MM.1S (cell line): ENCODE measurements around the gene ALDH18A1.

Experiments used
- DNase-seq: peaks from one replicate; pipeline ENCODE4 v3.0.0-alpha.2; 2015
- H2AFZ ChIP-seq: fragments of 300-600 bp; sonication (generic); 2 replicates; pipeline ENCODE4 v1.6.0; 2016; ENCODE audit warnings: antibody characterized with exemption, low read length
- H3F3A ChIP-seq: fragments of 300-600 bp; sonication (generic); 2 replicates; pipeline ENCODE4 v1.6.1; 2016; ENCODE audit warnings: mild to moderate bottlenecking, antibody characterized with exemption, low read length, moderate library complexity, mixed read lengths; ENCODE audit not compliant: insufficient read depth
- H3K27ac ChIP-seq: fragments of 300-600 bp; sonication (generic); 2 replicates; pipeline ENCODE4 v1.5.1; 2016; ENCODE audit warnings: mild to moderate bottlenecking, low read length
- H3K27me3 ChIP-seq: fragments of 300-600 bp; sonication (generic); replicated peaks from 2 replicates; pipeline ENCODE4 v1.6.0; 2016; ENCODE audit warnings: low read length; ENCODE audit not compliant: insufficient read depth
- H3K36me3 ChIP-seq: fragments of 300-600 bp; sonication (generic); replicated peaks from 2 replicates; pipeline ENCODE4 v1.6.1; 2016; ENCODE audit warnings: mild to moderate bottlenecking, low read length, mixed read lengths; ENCODE audit not compliant: insufficient read depth
- H3K4me1 ChIP-seq: fragments of 300-600 bp; sonication (generic); 2 replicates; pipeline ENCODE4 v1.6.1; 2016; ENCODE audit warnings: low read length, mixed read lengths
- H3K4me2 ChIP-seq: fragments of 300-600 bp; sonication (generic); 2 replicates; pipeline ENCODE4 v1.6.0; 2016; ENCODE audit warnings: low read depth, low read length
- H3K4me3 ChIP-seq: fragments of 300-600 bp; sonication (generic); 2 replicates; pipeline ENCODE4 v1.5.1; 2016; ENCODE audit warnings: low read length, mixed read lengths
- H3K79me2 ChIP-seq: fragments of 300-600 bp; sonication (generic); 2 replicates; pipeline ENCODE4 v1.6.1; 2016; ENCODE audit warnings: mixed run types, low read length, mixed read lengths
- H3K9ac ChIP-seq: fragments of 300-600 bp; sonication (generic); 2 replicates; pipeline ENCODE4 v1.6.1; 2016; ENCODE audit warnings: low read length, mixed read lengths
- H3K9me2 ChIP-seq: fragments of 300-600 bp; sonication (generic); replicated peaks from 2 replicates; pipeline ENCODE4 v1.6.1; 2016; ENCODE audit warnings: mild to moderate bottlenecking, low read length, mixed read lengths; ENCODE audit not compliant: insufficient read depth
- H3K9me3 ChIP-seq: fragments of 300-600 bp; sonication (generic); replicated peaks from 2 replicates; pipeline ENCODE4 v1.6.1; 2016; ENCODE audit warnings: mild to moderate bottlenecking, low read length, mixed read lengths; ENCODE audit not compliant: insufficient read depth
- H4K20me1 ChIP-seq: fragments of 300-600 bp; sonication (generic); 2 replicates; pipeline ENCODE4 v1.6.1; 2016; ENCODE audit warnings: mild to moderate bottlenecking, low read length, moderate library complexity, mixed read lengths; ENCODE audit not compliant: insufficient read depth
- CTCF ChIP-seq: fragments of 300-600 bp; sonication (generic); IDR thresholded peaks from 2 replicates; pipeline ENCODE4 v1.5.1; 2016; ENCODE audit warnings: antibody characterized with exemption, low read length, mixed read lengths
- EZH2 ChIP-seq: fragments of 300-600 bp; sonication (generic); optimal IDR thresholded peaks from 2 replicates; pipeline ENCODE3; 2017; ENCODE audit warnings: low read depth, mild to moderate bottlenecking, antibody characterized with exemption, low read length, mixed read lengths
- EZH2phosphoT487 ChIP-seq: fragments of 300-600 bp; sonication (generic); IDR thresholded peaks from 2 replicates; pipeline ENCODE4 v1.6.1; 2018; ENCODE audit warnings: antibody characterized with exemption, low read length

Gene ALDH18A1

GRCh38 chr10:95571390-95571789 is 85.1 kb downstream of the ALDH18A1 start:
- no peaks in the 10 kb centered on the region for H3K36me3 ChIP-seq
- H3K27ac ChIP-seq = no peak overlapping the region
- no peaks in the 10 kb centered on the region for H3K9me3 ChIP-seq
- H3K9ac ChIP-seq = no peak overlapping the region
- H3F3A ChIP-seq = no peaks in the 10 kb centered on the region
- no peak overlapping the region for H3K4me2 ChIP-seq
- TF ChIP-seq EZH2 (no peak), CTCF (no peak), EZH2phosphoT487 (no peak)
- no peak overlapping the region for H2AFZ ChIP-seq
- DNase-seq = no peak
- no peaks in the 10 kb centered on the region for H3K27me3 ChIP-seq
- no peaks in the 10 kb centered on the region for H4K20me1 ChIP-seq
- no peak overlapping the region for H3K4me3 ChIP-seq
- H3K79me2 ChIP-seq = no peaks in the 10 kb centered on the region
- no peaks in the 10 kb centered on the region for H3K4me1 ChIP-seq
- H3K9me2 ChIP-seq = no peaks in the 10 kb centered on the region

DNA sequence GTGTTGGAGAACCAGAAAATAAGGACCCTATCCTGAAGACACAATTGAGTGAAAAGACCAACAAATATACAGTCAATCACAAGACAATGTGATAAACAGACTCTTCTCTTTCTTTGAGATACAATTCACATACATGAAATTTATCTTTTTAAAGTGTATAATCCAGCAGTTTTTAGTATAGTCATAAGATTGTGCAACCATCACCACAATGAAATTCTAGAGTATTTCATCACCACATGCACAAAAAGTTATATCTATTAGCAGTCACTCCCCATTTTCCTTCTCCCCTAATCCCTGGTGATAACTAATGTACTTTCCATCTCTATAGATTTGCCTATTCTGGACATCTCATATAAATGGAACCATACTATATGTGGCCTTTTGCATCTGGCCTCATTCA is 87.1 kb downstream of the ALDH18A1 start:
- Histone ChIP-seq H3F3A (no peaks in the 10 kb centered on the region), H3K4me1 (no peaks in the 10 kb centered on the region), H3K27me3 (no peaks in the 10 kb centered on the region), H3K9me3 (no peaks in the 10 kb centered on the region), H3K27ac (no peak overlapping the region), H3K4me2 (no peak overlapping the region), H3K4me3 (no peak overlapping the region), H2AFZ (no peak overlapping the region), H3K9me2 (no peaks in the 10 kb centered on the region), H3K79me2 (no peaks in the 10 kb centered on the region), H3K36me3 (no peaks in the 10 kb centered on the region), H4K20me1 (no peaks in the 10 kb centered on the region), H3K9ac (no peak overlapping the region)
- no peak for DNase-seq
- TF ChIP-seq EZH2phosphoT487 (no peak), EZH2 (no peak), CTCF (no peak)

DNA sequence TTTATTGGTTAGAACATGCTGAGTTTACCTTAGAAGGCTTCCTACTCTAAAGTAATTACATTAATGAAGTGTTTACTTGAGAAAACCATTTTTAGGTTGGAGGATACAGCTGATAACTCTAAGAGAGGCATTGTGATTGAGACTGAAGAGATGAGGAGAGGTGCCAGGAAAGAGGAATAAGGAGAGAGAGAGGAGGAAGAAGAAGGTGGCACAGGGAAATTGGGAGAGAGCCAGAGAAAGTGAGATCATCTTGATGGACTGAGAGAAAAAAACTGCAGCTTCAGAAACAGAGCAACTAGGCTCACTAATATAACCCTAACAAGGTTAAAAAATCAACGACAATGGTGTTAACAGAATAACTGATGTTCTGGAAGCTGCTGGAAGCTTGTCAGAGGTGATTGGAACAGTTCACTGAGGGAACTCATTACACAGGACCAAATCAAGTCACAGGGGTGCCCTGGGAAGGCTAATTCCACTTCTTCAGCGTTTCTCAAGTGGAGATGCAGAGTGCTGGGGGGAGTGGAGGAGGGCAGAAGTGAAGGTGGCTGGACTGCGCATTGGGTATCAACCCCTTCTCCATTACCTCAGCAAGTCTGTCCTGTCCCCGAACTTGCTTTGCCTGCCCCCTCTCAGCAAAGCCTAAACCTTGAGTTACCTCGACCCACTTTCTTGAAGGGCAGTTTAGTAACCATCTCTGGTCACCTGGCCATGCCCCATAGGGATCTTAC is 88.4 kb downstream of the ALDH18A1 start:
- no peaks in the 10 kb centered on the region for H3K9me3 ChIP-seq
- no peaks in the 10 kb centered on the region for H3F3A ChIP-seq
- H3K27ac ChIP-seq = no peak overlapping the region
- H3K27me3 ChIP-seq = no peaks in the 10 kb centered on the region
- H3K9ac ChIP-seq = no peak overlapping the region
- no peak overlapping the region for H3K4me2 ChIP-seq
- H3K4me3 ChIP-seq = no peak overlapping the region
- no peaks in the 10 kb centered on the region for H3K4me1 ChIP-seq
- H3K36me3 ChIP-seq = no peaks in the 10 kb centered on the region
- no peak overlapping the region for H2AFZ ChIP-seq
- DNase-seq = no peak
- no peaks in the 10 kb centered on the region for H3K9me2 ChIP-seq
- H4K20me1 ChIP-seq = no peaks in the 10 kb centered on the region
- TF ChIP-seq EZH2phosphoT487 = no peak
- no peak for TF ChIP-seq EZH2
- no peak for TF ChIP-seq CTCF
- no peaks in the 10 kb centered on the region for H3K79me2 ChIP-seq
